Hematopoietic multipotent progenitor cell treated with erythropoietin and hydrocortisone succinate and interleukin-3 and kit ligand, for 17 days (in vitro differentiated cells): ENCODE results near the gene BTBD19.
"Not testable (repeated sequence)": the region's sequence is repeated elsewhere in the genome, so short reads cannot be mapped to it uniquely, and the experiment has no call there.

Experiments
- DNase-seq: peaks from one replicate; pipeline ENCODE4 v3.0.0-alpha.2; 2015; ENCODE audit warnings: low spot score

BTBD19 gene, protein sequence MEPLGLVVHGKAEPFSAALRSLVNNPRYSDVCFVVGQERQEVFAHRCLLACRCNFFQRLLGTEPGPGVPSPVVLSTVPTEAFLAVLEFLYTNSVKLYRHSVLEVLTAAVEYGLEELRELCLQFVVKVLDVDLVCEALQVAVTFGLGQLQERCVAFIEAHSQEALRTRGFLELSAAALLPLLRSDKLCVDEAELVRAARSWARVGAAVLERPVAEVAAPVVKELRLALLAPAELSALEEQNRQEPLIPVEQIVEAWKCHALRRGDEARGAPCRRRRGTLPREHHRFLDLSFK

DNA sequence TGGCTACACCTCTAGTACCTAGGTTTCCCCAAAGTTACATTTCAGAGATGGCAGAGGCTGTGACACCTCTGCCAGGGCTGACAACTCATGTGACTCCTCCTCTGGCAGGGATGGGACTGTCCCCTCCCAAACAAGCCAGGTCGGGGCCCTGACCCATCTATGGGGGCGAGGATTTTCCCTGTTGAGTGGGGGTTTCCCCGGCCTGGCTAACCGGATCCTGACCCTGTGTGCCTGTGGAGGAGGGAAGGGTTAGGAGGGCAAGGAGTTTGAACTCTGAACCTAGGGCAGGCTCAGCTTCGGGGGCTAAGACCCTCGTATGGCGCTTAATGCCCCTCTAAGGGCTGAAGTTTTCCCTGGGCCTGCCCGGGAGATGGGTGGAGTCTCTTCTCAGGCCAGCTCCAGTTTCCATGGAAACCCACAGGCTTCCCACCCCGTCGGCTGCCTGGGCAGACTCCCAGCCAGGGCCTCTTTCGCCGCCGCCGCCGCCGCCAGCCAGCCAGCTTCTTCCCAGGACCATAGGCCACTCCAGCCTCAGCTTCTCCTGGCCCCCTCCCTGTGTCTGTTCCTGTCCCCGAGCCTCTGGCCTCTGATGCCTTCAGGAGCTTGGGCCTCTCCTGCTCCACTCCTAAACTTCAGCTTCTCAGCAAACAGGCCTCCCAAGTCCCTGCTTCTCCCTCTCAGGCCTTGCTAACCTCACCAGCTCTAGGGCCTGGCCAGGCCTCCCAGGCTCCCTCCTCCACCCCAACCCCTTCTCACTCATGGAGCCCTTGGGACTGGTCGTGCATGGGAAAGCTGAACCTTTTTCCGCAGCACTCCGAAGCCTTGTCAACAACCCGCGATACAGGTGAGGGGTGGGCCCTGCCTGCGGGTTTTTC is at the start of gene BTBD19:
Gene BTBD19, plus strand, starts transcription at position 461 of the 875 bp plus-strand sequence. Its CDS starts 298 bp downstream, at position 759.
- DNase-seq = peak; percentile 86

DNA sequence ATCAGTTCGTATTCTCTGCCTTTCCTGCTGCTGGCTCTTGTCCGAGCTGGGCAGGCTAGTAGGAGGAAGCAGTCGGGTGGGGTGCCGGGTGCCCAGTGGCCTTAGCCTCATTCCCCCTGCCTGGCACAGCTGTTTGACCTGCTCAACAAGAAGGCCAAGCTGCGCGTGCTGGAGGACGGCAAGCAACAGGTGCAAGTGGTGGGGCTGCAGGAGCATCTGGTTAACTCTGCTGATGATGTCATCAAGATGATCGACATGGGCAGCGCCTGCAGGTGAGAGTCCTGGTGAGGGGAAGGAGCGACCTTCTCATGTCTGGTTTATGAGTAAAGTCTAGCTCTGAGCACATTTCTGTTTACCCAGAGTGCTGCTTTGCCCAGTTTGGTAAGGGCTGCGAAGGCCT is 49.2 kb upstream of the BTBD19 start:
- no peak for DNase-seq

DNA sequence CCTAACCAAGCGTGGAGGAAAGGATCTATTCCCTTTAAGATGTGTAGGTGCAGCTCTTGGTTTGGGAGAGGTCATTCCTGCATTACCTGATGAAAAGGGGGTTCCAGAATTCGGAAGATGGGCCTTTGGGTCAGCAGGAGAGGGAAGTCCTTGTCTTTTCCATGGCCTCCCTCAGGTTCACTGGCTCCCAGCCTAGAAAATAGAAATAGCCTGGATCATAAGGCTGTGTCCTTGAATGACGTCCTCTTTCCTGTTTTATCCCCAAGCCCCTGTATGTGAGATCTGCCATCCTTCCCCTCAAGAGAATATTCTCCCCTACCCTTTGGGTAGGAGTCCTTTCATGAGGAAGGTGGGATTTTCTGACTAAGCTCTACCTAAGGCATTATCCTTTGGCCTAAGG is 47.4 kb upstream of the BTBD19 start:
- DNase-seq = no peak

DNA sequence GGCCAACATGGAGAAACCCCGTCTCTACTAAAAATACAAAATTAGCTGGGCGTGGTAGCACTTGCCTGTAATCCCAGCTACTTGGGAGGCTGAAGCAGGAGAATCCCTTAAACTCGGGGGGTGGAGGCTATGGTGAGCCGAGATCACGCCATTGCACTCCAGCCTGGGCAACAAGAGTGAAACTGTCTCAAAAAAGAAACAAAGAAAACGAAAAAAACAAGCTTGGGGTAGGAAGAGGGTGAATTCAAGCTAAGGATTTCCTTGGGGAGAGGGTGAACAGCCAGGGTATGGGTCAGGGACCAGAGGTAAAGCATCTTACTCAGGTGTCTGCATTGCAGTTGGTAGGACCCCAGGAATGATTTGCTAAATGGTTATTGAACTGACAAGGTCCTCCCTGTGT is 41.9 kb upstream of the BTBD19 start:
- DNase-seq = not testable (repeated sequence)

DNA sequence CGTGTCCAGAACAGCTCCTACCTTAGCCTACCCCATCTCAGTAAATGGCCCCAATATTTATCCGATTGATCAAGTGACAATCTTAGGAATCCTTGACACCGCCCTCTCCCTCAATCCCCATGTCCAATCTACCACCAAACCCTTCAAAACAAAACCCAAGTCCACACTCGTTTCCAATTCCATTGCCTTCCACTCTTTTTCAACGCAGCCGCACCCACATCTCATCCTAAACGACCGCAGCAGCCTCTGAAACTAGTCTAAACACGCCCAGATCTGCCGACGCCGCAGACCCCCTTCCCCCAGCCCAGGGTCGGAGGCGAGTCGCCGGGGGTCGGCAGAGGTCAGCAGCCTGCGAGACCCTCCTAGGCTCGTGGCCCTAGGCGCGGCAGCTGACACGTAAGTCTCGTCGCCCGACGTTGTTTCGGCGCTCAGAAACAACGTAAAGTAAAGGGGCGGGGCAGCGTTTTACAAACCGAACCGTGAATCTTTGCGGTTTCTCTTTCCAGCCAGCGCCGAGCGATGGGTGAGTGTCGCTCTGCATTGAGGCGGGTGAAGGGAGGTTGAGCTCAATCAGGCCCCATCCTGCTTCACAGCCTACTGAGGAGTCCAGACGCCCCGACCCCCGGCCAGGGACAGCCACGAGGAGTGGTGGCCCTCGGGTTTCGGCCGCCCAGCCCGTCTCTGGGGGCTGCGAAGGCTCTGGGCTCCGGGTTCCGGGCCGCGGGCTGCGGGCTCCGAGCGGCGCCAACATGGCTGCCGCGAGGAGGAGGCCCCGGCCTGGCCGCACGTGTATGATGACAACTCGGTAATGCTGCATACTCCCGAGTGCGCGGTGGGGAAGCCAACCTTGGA is 33.0 kb upstream of the BTBD19 start, which contains the start of gene RPS8:
Gene RPS8, plus strand, starts transcription at position 463 of the 852 bp plus-strand sequence. Its CDS starts 57 bp downstream, at position 520.
- DNase-seq = peak; percentile 92

DNA sequence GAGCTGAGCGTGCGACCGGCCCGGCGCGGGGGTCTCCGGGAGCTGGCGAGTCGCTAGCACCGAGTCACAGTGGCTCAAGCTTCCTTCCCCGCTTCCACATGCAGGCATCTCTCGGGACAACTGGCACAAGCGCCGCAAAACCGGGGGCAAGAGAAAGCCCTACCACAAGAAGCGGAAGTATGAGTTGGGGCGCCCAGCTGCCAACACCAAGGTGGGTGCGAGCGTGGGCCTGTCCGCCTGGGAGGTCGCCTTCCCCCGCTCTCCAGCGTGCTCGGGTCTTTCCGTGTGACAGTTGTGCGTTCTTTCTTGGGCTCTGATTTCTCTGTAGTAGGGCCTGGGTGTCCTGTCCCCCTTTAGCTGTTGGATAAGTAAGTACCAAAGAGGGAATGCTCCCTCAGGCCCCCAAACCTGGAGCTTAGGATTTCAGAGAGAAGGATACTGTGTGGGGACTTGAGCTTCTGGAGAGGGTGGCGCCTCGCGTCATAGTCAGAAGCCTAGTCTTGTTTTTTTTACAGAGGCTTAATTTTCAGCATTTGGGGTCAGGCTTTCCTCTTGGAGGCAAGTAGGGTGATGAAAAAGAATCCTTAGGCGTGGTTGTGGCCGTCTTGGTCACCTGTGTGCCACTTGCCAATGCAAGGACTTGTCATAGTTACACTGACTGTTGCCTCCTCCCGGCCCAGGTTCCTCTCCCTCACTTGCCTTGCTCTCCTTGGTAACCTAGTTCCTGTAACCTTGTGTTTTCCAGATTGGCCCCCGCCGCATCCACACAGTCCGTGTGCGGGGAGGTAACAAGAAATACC is 32.2 kb upstream of the BTBD19 start:
- peak; percentile 48 for DNase-seq

DNA sequence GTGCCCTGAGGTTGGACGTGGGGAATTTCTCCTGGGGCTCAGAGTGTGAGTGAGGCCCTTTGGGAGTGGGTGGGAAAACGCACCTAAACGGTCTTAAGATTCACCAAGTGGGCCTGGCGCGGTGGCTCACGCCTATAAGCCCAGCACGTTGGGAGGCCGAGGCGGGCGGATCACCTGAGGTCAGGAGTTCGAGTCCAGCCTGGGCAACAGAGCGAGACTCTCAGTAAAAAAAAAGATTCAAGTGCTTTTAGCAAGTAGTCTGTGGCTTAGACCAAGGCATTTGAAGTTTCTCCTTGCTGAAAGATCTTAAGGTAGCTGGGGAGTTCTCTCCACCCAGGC is 31.6 kb upstream of the BTBD19 start:
- no peak for DNase-seq

DNA sequence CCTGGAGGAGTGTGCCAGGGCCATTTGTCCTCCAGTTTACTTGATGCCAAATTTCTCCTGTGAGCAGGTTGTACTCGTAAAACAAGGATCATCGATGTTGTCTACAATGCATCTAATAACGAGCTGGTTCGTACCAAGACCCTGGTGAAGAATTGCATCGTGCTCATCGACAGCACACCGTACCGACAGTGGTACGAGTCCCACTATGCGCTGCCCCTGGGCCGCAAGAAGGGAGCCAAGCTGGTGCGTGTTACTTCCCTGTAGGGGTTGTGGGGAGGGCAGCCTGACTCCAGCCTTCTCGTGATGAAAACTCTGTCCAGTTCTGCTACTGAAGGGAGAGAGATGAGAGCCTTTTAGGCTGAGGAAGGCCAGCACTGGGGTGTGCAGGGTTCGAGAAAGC is 30.8 kb upstream of the BTBD19 start:
- DNase-seq = no peak

DNA sequence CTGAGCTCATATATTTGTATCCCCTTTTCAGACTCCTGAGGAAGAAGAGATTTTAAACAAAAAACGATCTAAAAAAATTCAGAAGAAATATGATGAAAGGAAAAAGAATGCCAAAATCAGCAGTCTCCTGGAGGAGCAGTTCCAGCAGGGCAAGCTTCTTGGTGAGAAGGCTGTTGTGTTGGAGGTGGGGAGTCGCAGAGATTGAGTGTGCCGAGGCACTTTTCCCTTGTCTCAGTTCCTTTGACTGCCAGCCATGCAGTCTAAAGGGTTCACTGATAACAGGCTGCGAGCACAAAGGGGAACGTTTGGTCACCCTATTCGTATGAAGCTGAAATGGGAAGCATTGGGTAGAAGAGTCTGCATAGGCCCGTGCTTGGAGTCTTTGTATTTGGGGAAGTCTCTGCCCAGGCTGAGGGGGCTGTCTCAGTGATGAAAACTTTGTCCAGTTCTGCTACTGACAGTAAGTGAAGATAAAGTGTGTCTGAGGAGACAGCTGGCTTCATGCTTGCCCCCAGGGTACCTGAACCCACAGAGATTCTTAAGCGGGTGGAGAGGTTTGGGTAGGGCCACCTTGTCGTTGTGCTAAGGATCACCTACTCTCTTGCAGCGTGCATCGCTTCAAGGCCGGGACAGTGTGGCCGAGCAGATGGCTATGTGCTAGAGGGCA is 30.2 kb upstream of the BTBD19 start:
- DNase-seq = no peak

DNA sequence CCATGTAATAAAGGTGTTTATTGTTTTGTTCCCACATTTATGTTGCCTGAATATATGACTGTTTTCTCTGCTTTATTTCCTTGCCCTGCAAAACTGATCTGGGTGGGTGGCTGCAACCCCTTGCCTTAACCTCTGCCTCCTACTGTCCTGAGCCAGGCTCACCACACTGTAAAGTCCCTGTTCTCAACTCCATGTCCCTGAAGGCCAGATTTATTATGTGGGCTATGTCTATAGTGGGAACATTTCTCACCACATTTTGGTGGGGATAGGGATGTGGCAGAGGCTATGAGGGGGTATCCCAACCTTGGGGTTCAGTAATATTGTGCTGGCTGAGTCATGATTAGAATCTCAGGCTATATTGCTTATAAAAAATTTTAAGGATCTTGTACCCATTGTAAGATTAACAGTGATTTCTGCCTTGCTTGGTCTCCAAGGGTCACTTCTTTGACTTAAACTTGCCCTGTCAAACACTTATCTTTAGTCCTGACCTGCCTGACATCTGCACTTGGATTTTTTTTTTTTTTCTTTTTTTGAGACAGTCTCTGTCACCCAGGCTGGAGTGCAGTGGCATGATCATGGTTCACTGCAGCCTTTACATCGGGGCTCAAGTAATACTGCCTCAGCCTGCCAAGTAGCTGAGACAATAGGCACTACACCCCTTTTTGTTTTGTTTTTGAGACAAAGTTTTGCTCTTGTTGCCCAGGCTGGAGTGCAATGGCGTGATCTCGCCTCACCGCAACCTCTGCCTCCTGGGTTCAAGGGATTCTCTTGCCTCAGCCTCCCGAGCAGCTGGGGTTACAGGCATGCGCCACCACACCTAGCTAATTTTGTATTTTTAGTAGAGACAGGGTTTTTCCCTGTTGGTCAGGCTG is 29.4 kb upstream of the BTBD19 start:
- DNase-seq = no peak

DNA sequence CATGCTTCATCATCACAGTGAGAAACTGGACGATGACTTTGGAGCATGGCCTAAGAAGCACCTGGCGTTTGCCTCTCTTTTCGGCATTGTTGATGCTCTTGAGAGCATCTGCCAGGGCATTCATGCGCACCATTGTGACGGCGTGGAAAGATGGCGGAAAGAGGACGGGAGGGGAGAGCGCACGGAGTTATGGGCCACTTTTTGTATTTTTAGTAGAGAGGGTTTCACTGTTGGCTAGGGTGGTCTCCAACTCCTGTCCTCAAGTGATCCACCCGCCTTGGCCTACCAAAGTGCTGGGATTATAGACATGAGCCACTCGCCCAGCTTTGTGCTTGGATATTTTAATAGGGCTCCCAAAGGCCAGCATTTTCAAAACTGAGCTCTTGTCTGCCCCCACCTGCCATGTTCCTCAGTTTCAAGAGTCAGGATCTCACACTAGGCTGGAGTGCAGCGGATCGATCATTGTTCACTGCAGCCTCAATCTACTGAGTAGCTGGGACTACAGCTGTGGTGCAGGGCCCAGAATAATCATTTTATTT is 27.7 kb upstream of the BTBD19 start:
- DNase-seq = no peak

DNA sequence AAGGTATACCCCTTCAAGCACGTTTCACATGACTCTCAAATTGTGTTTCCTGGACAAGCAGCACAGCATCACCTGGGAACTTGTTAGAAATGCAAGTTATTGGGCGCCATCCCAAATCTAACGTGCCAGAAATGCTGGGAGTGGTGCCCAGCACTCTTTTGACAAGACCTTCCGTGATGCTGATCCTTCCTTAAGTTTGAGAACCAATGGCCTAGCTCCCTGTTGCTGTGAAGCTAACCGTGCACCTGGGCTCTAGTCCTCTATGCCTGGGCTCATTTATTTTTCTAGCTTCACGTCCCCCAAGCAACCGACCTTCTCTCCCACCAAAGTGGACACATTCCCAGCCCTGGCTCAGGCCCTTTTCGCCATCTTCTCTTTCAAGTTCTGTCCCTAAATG is 24.6 kb upstream of the BTBD19 start:
- DNase-seq = no peak

DNA sequence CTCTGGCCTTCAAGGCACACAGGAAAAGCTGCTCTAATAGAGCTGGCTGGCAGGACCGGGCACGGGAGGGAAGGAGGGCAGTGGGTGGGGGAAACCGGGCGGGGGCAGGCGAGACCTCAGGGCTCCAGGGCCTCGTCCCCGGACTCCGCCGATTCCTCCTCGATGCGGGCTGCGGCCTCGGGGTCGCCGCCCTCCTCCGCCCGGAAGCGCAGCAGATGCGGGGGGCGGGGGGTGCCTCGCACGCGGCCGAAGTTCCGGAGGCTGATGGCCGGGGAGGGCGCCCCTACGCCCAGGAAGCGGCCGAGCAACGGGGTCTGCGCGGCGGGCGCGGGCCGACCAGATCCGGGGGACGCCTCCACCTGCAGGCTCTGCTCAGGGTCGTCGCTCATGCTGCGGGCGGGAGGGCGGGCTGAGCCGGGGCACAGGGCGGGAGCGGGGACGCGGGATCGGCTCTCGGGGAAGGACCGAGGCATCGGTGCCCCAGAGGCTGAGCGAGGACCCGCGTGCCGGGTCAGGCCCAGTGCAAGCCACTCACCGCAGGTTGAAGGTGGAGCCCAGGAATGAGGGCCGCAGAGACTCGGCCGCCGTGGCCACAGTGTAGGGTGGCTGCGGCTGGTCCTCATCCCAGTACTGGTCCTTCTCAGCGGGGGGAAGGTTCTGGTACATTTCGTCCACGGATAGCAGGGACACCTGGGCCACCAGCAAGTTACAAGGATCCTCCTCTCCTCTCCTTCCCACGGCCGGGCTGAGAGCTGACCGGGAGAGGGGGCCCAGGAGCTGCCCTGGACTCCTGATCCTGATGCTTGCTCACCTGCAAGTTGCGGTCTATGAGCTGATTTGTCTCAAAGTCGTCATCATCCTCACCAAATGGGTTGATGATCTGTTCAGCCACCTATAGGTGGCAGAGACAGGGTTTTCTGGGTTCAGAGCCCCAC is 24.0 kb upstream of the BTBD19 start:
- DNase-seq = no peak

DNA sequence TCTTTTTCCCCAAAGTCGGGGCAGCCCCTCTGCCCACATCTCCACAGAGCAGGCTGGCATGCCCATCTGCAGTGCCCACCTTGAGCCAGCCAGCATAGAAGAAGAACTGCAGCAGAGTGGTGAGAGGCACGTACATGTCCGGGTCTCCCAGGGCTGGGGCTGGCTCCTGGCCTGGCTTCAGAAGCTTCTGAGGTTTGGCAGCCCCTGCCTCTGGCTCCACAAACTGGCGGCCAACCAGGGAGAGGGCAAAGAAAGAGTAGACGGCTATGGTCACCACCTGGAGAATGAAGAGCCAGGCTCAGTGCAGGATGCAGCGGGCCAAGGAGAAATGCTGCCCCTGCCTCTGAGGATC is 23.3 kb upstream of the BTBD19 start:
- no peak for DNase-seq

DNA sequence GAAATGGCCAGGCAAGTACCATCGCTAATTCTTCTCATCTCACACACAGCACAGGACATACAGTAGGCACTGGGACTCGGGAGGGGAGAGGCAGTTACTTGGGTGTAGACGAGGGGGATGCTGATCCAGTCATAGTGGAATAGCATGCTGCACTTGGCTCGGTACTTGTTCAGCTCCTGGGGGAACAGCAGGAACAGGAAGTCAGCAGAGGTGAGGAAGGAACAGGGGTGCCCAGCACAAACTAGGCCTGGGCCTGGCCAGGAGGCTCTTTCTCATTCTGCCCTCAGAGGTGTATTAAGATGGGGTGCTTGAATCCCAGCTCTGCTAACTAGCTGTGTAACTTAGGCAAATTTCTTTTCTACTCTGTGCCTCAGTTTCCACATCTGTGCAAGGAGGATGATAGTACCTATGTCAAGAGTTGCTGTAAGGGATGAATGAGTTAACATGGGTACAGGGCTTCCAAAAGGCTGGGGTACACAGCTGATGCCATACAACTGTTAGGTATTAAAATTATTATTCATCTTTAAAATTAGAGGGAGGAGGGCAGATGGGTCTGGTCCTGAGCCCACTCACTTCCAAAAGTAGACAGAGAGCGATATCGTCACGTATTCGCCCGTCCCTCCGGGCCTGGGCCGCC is 22.7 kb upstream of the BTBD19 start:
- no peak for DNase-seq

DNA sequence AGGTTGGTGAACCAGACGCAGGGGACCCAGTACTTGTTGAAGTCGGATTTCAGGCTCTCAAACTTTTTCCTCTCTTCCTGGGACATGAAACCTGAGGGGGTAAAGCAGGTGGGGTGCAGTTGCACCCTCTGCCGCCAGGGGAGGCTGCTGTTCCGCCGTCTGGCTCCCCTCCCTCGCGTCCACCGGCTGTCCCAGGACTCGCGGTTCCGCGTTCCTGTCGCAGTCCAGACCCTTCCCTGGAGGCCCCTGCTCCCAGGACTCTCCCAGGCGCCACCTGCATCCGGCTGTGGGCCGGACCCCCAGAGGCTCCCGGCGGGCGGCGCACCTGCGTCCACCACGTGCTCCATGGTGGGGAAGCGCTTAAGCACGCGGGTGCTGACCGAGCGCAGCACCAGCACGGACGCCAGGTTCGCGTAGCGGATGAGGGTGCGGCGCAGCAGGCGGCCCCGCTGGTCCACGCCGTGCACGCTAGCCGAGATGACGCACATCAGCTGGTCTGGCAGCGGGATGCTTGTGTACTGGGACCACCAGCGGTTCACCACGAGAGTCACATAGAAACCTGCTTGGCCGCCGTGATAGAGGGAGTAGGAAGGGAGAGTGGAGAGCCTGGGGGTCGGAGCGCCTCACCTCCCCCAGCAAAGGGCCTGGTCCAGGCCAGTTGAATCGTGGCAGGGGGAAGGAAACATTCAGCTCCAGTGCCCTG is 22.0 kb upstream of the BTBD19 start:
- DNase-seq = peak; percentile 74

DNA sequence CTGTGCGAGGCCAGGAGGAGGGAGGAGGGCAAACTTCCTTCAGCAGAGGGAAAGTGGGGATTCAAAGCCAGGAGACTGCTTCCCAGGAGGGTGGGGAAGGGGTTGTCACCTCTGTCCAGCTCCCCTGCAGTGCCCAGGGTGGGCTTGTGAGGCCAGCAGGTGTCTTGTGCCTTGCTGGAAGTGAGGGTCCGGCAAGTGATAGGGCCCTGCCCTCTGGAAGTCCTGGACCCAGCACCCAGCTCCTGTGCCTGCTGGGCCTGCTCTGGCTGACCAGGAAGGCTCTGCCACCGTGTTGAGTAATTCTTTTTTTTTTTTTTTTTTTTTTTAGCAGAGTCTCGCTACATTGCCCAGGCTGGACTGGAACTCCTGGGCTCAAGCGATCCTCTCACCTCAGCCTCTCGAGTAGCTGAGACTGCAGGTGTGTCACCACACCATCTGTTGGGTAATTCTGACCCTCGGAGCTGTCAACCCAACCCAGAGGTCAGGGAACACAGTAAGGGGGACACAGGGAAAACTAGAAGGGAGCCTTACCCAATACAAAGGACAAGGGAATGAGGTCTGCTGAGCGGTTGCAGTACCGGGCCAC is 21.4 kb upstream of the BTBD19 start:
- DNase-seq = no peak
